DOHH2 (cell line): ENCODE results near the gene KRTAP3-1.
"Not testable (repeated sequence)": the region's sequence is repeated elsewhere in the genome, so short reads cannot be mapped to it uniquely, and the experiment has no call there.

ENCODE experiments used
- CTCF ChIP-seq: fragments of 200-600 bp; sonication (generic); IDR thresholded peaks from one replicate; pipeline ENCODE4 v1.5.1; 2014; ENCODE audit warnings: antibody characterized with exemption, mild to moderate bottlenecking, low read depth, low read length; ENCODE audit not compliant: poor library complexity, severe bottlenecking
- EZH2phosphoT487 ChIP-seq: fragments of 200-600 bp; sonication (generic); IDR thresholded peaks from 2 replicates; pipeline ENCODE4 v1.6.1; 2017; ENCODE audit warnings: borderline replicate concordance, mild to moderate bottlenecking, antibody characterized with exemption, low read length, moderate library complexity, mixed read lengths

GRCh38 chr17:41040783-41041571 lies 32.0 kb upstream of the KRTAP3-1 start, which contains the start of gene KRTAP1-1:
- not testable (repeated sequence) for TF ChIP-seq CTCF, EZH2phosphoT487
